HPDE6-E6E7 (cell line): ENCODE results near the gene CCDC70.
A peak's percentile ranks its signal among the peaks of the same experiment; 100 is the strongest.

Experiments used
- DNase-seq: peaks from one replicate; pipeline ENCODE4 v3.0.0; 2011; ENCODE audit warnings: missing footprints; ENCODE audit errors: extremely low spot score

The CCDC70 gene

DNA sequence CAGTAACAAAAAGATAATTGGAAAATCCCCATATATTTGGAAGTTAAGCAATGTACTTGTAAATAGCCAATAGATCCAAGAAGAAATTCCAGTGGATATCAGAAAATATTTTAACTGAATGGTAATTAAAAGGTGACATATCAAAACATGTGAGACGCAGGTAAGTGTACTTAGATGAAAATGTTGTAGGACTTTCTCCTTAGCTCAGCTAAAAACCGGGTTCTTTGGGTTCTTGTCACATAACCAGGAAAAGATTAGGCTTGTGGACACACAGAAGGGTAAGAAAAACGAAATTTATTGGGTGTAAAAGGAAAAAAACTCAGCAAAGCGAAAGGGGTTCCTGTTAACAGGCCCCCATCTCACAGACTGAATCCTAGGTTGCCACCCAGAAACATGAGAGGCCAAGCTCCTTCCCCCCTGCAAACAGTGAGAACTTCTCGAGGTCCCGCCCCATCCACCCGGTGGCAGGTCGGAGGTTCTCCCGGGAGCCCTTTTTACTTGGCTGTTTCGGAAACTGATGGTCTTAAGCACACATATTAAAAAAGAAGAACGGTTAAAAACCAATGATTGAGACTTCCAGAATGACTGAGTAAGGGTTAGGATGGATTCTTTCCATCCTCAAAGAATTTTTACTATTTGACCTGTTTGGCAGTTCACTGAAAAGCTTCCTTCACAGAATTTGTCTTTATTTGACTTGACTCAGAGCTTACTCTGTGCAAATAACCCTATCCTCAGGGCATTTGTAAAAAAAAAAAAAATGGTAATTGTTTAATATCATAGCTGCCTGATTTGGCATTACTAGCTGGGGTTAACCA, 3.1 kb upstream of the CCDC70 start:
- no peak for DNase-seq

DNA sequence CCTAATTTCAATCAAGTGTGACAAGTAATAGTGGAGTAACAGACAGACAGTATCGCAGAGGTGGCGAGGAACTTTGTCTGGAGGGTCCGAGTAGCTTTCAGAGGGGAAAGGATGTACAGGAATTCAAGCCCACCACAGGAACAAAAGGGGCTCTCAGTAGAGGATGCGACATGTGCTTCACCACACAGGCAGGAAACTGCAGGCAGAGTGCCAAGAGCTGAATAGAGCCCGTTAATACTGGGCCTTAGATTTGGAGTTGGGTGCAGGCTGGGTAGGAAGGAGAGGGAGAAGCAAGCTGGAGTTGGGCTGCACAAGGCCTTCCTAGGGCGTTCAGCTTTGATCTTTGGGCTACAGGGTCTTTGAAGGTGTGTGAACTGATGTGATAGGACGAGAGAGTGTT, 1.2 kb downstream of the CCDC70 start:
- DNase-seq: no peak

DNA sequence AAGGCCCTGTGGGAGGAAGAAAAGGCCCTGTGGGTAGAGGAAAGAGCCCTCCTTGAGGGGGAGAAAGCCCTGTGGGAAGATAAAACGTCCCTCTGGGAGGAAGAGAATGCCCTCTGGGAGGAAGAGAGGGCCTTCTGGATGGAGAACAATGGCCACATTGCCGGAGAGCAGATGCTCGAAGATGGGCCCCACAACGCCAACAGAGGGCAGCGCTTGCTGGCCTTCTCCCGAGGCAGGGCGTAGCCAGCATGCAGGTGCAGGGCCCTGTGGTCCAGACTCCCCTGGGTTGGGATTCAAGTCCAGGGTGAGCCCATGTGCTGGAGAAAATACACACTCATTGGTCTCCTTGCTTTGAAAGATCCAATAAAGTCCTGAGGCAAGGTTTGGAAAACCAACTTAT, 4.1 kb downstream of the CCDC70 start:
- no peak for DNase-seq

DNA sequence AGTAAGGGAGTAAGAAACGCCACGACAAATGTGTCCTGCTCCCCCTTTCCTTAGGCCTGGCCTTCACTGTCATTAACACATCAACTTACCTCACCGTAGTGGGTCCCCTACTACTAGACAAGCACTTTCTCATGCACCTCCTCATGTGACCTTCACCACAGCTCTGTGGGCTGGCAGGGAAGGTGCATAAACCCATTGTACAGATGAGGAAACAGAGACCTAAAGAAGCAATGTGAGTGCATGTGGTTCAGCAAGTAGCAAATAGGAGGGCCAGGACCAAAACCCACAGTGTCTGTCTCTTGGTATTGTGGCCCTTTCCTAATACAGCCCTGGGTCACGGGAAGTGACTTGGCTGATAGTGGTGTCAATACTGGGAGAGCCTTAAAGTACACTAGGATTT, 5.3 kb downstream of the CCDC70 start:
- no peak for DNase-seq

DNA sequence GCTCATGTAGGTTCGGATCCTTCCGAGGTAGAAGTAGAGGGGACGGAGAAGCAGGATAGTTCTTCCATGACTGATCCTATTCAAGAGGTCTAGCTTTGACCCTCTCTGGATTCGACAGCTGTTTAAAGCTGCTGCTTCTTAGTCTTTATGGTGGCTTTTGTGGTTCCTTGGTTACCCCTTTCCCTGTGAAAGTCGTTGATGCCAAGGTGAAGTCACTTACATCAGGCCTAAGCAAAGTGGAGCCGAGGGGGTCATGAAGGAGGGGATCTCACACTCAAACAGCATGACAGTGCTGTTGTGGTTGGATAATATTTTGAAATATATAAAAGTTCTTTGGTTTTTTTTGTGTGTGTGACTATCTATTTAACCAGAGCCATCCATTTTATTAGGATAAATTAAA, 8.1 kb downstream of the CCDC70 start:
- no peak for DNase-seq

DNA sequence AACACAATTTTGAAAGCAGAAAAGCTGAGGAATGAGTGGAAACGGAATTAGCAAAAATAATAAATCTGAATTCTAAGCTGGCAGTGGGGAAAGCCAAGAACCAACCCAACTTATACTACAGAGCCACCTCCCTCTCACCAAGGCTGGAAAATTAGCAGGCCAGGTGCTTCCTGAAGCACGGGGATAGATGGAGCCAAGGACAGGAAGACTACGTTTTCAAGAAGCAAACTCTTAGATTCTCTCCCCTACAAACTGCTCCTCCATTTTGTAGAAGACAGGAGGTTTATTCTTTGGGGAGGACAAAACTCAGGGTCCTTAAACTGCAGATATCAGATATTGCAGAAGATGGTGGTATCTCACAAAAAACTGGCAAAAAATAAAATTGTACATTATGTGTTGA, 8.8 kb downstream of the CCDC70 start:
- DNase-seq: no peak

DNA sequence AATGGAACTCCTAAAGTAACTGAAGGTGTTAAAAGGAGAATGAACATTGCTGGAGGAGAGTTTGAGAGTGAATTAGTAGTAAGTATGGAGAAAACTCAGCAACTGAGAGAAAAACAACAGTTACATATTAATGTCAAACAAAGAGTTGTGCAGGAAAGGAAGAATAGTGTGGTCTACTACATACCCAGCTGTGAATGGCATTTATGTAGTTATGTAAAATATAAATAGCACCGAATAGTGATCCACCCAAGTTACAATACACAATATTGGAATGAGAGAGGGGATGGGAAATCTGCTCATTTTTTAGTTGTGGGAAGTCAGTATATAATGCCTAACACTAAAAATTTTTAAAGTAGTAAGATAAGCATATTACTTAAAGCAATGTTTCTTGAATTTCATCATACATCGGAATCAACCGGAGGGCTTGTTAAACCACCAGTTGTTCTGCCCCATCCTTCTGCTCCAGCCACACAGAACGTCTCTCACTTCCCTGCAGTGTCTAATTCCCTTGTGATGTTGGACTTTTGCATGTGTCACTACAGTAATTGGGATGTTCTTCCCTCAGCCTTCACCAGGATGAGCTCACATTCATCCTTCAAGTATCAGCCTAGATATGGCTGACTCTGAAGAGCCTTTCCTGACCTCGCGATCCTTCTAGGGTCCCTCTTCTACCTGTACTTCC, 11.5 kb downstream of the CCDC70 start:
- DNase-seq: no peak

DNA sequence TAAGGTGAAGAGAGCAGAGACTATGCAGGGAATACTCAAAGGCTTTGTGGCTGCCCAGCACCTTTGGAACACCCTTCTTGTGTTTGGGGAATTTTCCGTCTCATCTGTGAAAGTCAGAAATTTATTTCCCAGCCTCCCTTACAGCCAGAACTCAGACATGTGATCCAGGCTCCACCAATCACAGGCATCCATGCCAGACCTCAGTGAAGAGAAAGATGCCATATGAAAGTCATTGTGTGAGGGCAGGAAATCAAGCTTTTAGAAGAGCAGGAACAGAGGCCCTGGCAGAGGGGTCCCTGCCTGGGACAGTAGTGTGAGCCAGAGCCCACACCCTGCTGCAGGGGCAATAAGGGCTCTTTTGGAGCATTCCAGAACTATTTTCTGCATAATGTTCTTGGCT, 12.1 kb downstream of the CCDC70 start:
- no peak for DNase-seq

DNA sequence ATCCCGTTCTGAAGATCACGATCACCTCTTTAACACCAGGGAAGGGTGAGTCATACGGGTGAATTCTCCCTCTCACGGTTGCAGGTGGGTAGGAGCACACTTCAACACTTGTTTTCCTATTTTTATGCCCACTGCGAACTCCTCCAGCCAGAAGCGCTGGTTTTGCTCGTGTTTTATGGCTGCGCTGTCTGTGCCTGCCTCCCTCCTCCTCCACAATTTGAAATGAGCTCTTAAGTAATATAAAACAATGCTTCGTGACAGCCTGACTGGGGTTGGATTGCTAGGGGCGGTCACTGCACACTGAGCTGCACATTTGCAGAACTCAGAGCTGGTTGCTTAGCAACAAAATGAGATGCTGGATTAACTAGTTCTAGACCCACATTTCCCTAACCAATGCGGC, 12.9 kb downstream of the CCDC70 start:
- no peak for DNase-seq

DNA sequence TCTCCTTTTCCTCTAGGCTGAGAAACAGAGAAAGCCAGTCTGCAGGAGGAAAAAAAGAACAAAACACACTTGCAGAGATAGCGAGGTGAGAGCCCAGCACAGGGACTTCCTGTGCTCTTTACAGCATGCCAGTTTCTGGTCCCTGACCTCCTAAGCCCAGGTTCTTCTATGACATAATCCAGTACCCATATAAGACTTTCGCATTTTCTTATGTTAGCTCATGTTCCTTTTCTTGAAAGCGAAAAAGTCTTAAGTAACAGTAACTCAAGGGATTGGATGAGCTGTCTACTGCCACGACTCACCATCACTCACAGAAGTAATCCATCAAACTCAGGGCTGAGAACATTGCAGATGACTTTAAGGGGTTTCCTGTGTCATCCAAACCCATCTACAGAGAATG, 17.4 kb downstream of the CCDC70 start:
- DNase-seq: no peak

DNA sequence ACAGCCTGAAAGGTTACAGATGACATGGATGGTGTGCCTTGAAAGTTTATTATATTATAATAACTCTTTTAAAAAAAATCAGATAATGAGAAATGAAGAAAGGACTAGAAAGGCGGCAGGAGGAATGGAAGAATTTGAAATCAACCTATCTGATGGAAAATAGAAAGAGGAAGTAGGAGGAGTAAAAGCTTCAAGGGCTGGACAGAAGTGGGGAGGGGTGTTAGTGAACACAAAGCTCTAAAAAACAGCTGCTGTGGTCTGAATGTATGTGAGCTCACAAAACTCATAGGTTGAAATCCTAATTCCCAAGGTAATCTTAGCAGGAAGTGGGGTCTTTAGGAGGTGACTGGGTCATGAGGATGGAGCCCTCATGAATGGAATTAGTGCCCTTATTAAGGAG, 19.5 kb downstream of the CCDC70 start:
- no peak for DNase-seq

DNA sequence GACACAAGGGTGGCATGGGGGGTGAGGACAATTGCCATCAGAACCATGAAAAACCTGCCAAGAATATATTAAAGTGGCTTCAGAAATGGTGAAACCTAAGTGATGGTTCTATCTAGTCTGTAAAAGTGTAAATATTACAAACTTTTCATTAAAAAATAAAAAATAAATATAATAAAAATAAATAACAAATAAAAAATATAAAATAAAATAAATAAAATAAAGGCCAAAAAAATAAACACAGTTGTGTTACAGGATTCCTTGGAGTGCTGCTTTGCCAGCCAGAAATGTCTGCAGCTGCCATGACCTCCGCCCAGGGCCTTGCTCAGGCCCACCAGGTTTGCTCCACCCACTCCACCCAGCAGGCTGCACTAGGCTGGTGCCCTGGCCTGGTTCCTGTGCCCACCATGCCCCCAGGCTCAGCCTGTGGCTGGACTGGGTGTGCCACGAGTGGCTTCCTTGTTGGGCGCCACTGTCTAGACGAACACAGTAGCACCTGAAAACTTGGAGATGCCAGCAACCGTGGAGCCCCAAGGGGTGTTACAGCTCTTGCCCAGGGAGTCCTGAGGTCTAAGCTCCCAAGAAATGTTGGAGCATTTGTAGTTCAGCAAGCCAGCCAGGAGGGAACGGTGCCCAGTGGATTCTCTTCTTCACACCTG, 20.9 kb downstream of the CCDC70 start:
- DNase-seq: no peak

DNA sequence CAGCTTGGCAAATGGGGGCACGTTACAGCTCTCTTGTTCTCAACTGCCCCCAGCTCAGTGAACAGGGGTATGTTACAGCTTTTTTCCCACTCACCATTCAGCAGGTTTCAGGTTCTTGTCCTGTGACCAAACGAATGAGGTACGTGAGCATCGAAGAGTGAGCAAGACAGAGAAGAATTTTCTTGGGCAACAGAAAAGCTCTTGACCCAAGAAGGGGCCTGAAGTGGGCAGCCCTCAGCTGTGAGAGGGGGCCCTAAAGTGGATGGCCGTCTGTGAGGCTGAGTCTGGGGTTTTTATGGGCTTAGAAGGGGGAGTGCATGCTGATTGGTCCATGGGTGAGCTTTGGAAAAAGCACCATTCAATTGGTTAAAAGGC, 21.4 kb downstream of the CCDC70 start:
- no peak for DNase-seq

DNA sequence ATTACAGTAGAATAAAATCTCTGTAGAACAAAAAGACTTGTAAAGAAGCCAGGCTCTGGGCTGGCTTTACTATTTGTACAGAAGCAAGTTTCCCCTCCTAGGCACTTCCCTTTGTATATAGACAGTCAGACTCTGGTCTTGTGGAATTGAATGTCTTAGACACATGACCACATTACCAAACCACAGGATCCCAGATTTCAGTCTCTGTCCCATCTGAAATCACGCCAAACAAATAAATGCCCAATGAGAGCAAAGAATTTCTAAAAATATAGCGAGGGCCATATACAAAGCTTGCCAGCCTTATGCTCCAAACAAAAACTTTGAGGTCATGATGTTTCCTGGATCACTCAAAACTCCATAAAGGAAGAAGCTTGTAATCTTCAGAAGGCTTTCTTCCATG, 23.9 kb downstream of the CCDC70 start:
- DNase-seq: no peak

DNA sequence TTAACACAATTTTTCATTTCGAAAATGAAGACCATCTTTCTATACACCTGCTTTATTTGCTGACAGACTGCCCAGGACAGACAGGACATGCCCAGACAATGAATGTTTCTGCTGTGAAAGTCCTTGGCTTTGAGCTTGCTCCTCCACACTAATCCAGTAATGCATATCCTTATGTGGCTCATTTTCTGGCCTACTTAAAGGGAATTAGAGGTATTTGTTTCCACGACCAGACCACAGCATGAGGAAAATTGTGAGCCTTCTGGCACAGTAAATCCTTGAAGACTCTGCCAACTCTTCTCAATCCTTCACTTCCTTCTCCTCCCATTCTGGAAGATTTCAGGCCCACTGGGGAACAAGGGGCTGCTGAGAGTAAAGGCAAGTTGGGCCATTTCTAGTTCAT, 25.7 kb downstream of the CCDC70 start:
- DNase-seq: no peak

DNA sequence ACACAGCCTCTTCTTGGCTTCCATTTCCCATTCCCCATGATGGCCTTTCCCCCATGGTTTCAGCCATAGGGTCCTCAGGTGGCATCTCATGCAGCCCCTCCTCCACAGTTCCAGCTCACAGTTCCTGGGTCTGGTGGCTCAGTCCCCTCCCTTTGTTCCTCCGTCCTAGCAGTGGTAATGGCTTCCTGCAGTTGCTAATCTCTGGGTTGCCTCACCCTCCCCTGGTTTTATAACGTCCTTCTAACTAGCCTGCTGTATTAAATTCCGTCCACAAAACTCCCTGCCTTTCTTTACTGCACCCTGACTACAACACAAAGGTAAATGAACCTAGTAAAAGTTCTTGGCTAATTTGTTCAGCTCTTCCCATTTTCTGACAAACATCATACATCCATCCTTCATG, 30.9 kb downstream of the CCDC70 start:
- no peak for DNase-seq

DNA sequence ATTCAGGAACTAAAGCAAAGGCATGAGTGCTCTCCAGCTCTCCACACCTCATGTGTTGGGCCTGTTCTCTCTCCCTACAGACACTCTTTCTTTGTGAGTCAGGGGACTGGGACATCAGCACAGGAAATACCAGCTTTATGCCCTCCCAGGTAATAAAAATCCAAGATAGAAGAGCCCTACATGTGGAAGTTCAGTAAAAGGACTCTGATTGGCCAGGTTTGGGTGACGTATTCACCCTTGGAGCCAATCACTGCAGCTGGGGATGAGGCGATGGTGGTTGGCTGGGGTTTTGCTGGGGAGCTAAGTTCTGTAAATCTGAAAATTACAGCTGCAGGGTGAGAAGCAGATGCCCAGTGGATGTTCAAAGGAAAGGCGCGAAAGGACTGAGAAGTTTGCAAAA, 32.5 kb downstream of the CCDC70 start:
- no peak for DNase-seq

DNA sequence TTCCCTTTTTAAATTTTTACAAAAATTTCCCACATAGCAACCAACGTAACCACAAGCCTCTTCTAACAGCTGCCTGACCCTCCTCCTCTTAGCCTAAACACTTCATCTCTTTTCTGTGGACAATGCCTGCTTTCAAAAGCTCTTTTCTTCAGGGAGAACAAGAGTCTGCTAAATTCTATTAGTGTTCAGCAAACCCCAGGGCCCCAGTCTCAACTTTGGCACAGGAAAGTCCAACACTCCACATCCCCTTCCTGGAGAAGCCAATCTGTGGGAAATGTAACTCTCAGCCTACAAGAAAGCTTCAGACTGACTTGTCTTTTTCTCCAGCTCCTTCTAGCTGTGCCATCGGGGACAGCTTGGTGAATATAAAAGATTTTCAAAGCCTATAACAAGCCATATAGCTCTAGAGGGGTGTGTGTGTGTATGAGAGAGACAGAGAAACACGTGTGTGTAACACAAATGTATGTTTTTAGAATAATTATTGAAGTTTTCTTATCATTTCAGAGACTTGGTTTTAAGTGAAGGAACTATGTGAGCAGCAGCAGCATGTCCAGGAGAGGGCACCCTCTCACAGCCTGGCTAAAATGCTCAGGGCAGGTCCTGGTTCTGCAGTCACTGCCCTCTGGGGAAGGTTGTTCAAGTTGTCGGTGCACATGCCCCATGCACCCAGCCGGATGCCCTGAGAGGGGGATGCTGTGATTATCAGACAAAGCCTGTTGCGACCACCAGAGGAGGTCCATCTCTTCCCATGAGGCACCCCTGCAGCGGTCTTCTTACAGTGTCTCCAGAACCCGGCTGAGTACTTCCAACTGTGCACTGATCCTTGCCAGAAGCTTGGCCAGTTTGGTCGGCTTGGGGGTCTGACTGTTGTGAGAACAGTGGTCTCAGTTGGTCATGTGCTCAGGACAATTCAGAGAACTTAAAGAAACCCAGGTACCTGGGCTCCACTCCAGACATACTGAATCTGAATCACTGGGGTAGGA, 34.4 kb downstream of the CCDC70 start:
- DNase-seq: peak; percentile 31

DNA sequence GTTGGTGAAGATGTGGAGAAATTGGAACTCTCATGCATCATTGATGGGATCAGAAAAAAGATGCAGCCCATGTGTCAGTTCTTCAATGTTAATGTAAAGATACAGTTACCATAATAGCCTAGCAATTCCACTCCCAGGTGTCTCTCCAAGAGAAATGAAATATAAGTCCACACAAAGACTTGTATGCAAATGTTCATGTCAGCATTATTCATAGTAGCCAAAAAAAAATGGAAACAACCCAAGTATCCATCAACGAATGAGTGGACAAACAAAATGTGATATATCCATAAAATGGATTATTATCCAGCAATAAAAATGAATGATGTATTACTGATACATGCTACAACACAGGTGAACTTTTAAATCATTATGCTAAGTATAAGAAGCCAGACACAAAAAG, 38.7 kb downstream of the CCDC70 start:
- DNase-seq: no peak

DNA sequence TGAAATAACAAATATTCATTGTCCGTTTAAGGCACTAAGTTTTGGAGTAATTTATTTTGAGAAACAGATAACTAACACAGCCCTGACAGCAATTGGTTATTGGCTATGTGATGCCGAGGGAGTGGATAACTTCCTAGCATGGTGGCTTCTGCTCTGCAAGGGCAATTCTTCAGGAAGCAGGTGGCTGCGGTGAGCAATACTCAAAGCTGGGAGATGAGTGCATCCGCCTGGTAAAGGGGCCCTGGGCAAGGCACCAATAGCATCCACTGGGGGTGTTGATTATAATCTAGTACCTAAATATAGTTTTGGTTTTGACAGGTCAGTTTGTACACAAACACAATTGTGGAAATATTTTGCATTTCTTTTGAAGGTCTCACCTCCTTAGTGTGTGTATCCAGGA, 41.0 kb downstream of the CCDC70 start:
- DNase-seq: no peak

DNA sequence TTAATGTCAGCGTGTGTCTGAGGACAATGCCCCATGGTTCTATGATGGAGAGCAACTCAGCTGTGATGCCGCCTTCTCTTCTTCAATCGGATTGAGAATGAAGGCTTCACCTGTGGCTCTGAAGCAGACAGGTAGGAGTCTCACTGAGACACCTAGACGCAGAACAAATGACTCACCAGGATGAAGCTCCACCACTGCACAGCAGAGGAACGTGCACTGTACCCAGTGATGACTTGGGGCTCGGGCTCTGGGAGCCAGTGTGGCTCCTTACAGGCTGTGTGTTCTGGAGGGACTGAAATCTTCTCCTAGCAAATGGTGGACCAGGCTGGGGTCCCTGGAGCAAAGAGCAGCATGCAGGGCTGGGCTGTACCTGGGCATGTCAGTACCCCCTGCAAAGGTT, 44.0 kb downstream of the CCDC70 start:
- no peak for DNase-seq

DNA sequence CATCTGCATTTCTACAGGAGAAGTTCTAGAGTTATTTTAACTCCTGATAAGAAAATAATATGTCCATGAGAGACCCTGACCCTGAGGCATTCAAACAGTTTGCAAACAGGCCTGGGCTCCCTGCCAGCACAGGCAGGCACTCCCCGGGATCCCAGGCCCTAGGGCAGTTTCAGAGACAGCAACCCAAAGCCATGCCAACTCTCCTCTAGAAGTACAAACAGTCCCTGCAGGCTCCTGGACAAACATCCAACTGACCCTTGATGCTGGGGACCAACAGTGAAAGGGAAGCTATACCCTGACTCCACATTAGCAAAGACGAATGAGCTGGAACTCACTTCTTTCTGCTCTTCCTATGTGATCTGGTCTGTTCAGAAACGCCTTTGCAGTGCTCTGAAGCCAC, 44.8 kb downstream of the CCDC70 start:
- DNase-seq: no peak
